ENCODE measurements around the gene MAS1.

DNA sequence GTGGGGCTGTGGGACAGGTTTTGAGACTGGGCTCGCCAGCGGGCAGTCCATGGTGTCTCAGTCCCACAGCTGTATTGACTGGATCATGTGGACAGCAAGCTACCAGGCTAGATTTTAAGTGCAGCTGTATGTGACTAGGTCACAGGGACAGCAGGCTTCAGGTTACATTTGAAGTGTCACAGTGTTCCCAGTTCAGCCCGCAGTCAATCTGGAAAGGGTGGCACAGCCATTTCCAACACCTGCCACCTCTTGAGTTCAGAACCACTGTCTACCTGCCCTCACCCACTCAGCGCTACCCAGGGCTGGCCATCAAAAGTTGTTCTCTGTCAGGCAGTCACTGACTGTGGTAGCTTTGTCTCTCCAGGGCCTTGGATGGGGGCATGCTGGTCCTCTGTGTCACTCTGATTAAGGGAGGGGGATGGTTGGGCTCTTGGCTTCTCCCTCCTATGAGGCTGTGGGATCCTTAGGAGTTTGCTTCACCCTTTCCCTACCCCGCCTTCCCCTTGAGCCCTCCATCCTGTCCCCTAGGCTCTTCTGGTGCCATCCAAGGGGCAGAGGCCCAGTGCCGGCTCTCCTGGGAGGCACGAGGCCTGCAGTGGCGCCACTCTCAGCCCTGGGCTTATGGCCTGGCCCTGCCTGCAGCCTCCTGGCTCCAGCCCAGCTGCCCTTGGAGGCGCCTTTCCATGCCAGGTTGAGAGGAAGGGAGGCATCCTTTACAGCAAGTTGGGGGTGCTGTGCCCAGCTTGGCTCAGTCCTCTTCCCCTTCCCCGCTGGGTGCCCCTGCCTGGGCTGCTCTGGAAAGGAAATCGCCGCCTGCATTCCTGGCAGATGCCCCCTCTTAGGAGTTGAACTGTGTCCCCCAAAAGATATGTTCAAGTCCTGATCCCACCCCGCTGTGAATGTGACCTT is 45.8 kb upstream of the MAS1 start:
- TF ChIP-seq, protein P1, sequence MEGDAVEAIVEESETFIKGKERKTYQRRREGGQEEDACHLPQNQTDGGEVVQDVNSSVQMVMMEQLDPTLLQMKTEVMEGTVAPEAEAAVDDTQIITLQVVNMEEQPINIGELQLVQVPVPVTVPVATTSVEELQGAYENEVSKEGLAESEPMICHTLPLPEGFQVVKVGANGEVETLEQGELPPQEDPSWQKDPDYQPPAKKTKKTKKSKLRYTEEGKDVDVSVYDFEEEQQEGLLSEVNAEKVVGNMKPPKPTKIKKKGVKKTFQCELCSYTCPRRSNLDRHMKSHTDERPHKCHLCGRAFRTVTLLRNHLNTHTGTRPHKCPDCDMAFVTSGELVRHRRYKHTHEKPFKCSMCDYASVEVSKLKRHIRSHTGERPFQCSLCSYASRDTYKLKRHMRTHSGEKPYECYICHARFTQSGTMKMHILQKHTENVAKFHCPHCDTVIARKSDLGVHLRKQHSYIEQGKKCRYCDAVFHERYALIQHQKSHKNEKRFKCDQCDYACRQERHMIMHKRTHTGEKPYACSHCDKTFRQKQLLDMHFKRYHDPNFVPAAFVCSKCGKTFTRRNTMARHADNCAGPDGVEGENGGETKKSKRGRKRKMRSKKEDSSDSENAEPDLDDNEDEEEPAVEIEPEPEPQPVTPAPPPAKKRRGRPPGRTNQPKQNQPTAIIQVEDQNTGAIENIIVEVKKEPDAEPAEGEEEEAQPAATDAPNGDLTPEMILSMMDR (IDR thresholded peaks at IDR 0.05) = no peak
- TF ChIP-seq EP300 (IDR thresholded peaks at IDR 0.05) = no peak
- TF ChIP-seq POLR2A (IDR thresholded peaks at IDR 0.05; ENCODE audit: low read depth) = no peak

All from esophagus muscularis mucosa (tissue), 4 donors.